COLO829 (cell line): Measurements from ENCODE around the gene OLA1.

Experiments
- DNase-seq: peaks from one replicate; pipeline ENCODE4 v3.0.0; 2012; ENCODE audit warnings: low spot score

Gene OLA1

GRCh38 chr2:174224665-174225288, 23.6 kb downstream of the OLA1 start:
- no peak for DNase-seq

- DNase-seq: no peak
Observed at GRCh38 chr2:174224125-174224524, 24.2 kb downstream of the OLA1 start.

- DNase-seq: no peak
Observed at GRCh38 chr2:174223388-174223787, 24.9 kb downstream of the OLA1 start.

DNA sequence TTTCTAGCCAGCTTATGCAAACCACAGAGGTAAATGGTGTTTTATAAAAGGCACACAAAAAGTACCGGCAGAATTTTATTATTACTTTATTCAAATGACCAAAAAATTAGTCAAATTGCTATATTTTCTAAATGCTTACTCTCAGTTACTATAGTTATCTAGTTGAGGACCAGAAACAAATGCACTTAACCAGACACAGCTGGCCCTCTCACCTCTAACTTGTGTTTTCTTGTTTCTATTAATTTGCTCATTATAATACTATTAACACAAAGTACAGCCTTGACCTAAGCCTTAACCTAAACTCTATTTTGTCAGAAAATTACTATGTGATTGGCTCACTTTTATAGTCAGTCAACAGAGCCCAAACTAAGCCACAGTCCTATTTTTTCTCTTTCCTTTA, 26.2 kb downstream of the OLA1 start:
- DNase-seq: no peak

DNA sequence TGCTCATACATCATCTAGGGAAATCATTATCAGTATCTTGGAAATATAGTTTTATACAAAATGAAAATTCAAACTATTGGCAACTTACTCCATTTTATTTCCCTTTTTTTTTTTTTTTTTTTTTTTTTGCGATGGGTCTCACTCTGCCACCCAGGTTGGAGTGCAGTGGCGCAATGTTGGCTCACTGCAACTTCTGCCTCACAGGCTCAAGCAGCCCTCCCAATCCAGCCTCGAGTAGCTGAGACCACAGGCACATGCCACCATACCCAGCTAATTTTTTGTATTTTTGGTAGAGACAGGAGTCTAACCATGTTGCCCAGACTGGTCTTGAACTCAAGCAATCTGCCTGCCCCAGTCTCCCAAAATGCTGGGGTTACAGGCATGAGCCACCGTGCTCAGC, 29.0 kb downstream of the OLA1 start:
- DNase-seq: no peak

DNA sequence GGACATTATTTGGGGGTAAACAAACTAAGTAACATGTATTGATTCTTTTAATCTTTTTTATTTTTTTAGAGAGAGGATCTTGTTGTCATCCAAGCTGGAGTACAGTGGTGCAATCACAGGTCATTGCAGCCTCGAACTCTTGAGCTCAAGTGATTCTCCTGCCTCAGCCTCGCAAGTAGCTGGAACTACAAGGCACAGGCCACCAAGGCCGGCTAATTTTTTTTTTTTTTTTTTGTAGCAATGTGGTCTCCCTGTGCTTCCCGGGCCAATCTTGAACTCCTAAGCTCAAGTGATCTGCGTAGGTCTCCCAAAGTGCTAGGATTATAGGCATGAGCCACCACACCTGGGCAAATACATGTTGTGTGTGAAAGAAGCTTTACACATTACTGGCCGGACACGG, 29.6 kb downstream of the OLA1 start:
- DNase-seq: no peak

GRCh38 chr2:174217869-174218268, 30.5 kb downstream of the OLA1 start:
- no peak for DNase-seq

DNA sequence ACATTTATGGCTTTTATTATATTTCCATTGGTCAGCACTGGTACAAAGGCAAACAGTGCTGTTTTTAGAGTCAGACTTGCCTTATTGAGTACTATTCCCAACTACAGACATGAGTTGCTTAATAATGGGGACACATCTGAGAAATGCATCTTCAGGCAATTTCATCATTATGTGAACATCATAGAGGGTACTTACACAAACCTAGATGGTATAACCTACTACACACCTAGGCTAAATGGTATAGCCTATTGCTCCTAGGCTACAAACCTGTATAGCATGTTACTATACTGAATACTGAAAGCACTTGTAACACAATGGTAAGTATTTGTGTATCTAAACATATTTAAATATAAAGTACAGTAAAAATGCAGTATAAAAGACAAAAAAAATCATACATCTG, 36.4 kb downstream of the OLA1 start:
- DNase-seq: no peak

DNA sequence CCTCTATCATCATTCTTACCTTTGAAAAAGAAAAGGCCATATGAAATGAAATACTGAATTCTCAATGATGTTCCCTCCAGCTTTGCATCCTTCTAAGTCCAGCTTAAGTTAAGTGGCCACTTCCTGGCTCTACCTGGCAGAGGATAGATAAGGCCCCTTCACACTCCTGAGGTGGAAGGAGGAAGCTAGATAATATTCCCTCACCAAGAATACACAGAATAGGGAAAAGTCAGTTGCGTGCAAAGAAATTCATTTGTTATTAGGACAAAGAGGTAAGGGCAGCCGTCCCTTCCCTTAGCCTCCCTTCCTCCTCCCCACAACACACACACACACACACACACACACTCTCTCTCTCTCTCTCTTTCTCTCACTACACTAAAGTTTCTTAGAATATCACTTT, 37.5 kb downstream of the OLA1 start:
- no peak for DNase-seq

GRCh38 chr2:174209325-174209724, 39.0 kb downstream of the OLA1 start:
- no peak for DNase-seq

- no peak for DNase-seq
Observed at GRCh38 chr2:174208026-174208425, 40.3 kb downstream of the OLA1 start.

DNA sequence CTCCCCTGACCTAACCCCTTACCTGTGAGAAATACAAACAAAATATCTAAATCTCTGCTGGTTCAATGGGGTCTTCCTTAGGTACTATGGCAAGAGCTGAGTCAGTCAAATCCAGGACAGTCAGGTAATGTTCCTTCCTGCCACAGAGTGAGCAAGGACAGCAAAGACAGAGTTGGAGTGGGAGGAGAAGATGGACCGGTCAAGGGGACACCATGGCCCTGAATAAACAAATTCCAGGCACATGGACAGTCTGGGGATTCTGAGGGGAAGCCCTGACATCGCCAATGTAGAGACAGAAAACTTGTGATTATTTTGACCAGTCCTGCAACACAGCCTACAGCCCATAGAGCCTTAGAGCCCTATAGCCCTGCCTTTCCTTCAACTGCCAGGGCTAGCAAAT, 42.8 kb downstream of the OLA1 start:
- no peak for DNase-seq

DNA sequence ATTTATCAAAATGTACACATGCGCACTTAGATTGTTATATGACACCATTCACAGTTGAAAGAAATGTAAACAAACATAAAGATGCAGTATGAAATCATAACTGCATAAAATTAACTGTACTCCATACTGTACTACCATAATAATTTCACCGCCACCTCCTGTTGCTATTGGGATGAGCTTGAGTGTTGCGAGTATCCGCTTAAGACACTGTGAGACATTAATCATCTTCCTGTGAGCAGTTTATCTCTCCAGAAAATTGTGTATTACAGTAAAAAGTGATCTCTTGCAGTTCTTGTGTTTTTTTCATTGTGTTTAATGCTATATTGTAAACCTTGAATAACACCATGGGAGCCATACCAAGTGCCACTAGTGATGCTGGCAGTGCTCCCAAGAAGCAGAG, 46.1 kb downstream of the OLA1 start:
- no peak for DNase-seq

GRCh38 chr2:174198846-174199564, 49.3 kb downstream of the OLA1 start:
- DNase-seq: no peak

DNA sequence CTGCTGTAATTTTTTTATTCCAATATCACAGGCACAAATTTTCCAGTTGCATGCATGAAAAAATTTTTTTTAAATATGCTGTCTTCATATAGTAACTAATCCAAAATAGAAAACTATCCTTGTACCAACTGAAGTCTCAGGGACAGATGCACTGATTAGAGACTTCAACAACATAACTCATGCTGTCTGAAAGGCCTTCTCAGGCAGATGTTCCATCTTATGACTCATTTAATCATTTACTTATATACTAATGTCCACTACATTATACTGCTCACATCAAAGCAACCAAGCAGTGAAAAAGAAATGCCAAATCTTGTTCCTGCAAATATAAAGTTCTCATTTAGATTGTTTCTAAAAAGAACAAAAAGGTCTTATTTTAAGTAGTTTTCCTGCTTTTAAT, 53.1 kb downstream of the OLA1 start:
- DNase-seq: no peak

DNA sequence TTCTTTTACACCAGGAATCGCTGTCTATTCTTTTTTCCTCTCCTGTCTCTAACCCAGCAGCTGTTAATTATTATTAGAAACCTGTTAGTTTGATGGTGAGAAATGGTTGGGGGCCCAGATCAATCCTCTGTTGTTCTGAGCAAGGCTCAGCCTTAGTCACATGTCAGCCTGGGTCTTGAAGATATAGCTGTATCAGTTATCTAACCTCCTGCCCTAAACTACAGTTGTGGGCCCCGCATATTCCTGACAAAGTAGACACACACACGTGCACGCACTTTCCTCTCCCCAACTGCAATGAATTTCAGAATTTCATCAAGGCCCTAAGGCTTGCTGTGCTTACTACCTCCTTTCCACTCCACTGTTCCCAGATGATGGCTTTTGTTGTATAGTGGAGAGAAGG, 54.6 kb downstream of the OLA1 start:
- DNase-seq: no peak

GRCh38 chr2:174192664-174193063, 55.7 kb downstream of the OLA1 start:
- DNase-seq: no peak

- DNase-seq: no peak
Observed at GRCh38 chr2:174191342-174192074, 56.8 kb downstream of the OLA1 start.

DNA sequence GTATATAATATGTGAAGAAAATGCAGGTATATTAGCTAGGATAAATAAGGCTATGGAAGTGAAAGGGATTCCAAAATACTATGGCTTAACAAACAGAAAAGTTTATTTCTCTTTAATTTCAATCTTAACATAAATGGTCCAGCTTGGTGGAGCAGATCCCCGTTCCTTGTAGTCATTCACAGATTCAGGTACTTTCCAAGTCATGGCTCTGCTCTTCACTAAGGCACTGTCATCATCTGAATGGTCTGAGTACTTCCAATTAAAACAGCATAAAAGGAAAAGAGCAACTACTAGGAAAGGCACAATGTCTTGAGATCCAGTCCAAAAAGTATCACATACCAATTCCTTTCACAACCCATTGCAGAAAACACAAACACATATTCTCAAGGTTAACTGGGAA, 63.4 kb downstream of the OLA1 start:
- no peak for DNase-seq

- no peak for DNase-seq
Observed at GRCh38 chr2:174184504-174184903, 63.8 kb downstream of the OLA1 start.

DNA sequence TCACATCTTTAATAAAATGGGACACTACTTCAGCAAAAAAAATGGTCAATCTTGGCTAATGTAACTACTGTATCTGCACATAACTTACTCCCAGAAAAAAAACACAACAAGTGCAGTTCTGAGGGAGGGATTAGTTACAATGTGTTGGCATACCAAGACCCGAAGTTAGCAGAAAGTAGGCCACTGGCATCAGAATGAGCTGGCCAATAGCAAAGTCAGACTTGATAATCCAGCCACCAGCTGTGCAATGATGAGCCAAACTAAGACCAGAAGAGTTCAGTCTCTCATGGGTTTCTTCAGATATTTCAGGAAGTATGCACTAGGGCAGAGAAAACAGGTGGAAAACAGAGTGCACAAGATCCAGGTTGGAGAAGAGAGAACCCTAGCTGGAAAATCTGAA, 65.3 kb downstream of the OLA1 start:
- no peak for DNase-seq

DNA sequence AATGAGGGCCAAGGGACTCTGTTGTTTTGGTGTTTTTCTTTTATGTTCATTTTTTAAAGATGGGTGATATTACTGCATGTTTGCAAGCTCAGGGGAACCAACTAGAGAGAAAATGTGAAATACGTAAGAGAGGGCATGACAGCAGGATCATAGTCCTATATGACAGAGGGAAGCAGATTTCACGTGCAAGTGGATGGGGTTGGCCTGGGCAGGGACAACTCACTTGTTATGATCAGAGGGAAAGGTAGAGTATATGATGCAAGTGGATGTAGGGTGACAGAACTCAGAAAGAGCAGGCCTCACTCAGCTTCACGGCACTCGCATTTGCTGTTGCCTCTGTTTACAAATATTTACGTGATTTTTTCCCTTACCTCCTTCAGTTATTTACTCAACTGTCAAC, 67.0 kb downstream of the OLA1 start:
- DNase-seq: no peak

GRCh38 chr2:174180726-174181236, 67.6 kb downstream of the OLA1 start:
- DNase-seq: no peak
